Right lobe of liver (tissue), 6 donors: ENCODE results near the gene CORO7. TPM values are rescaled to one million over a fixed set of nuclear protein-coding genes. Genes with fewer than 3 reads are reported as not detected.

Experiments
- ATAC-seq, 4 donors: fragments of 200-7000 bp; cut with Tn5 transposase; one replicate each; pipeline ENCODE4 v1.9.1; 2020; ENCODE audit warnings: mild to moderate bottlenecking in 4 of 4, moderate library complexity in 4 of 4
- DNase-seq, 3 donors: peaks; one replicate each; pipeline ENCODE4 v3.0.0-alpha.2; 2020
- H3K27ac ChIP-seq, 3 donors: fragments of 200-600 bp; one replicate each; pipeline ENCODE4 v1.8.0; 2022
- H3K27me3 ChIP-seq, 2 donors: fragments of 200-600 bp; one replicate each; pipeline ENCODE4 v1.8.0; 2022
- H3K36me3 ChIP-seq, 4 donors: fragments of 200-600 bp; sonication (generic) in 1 of 4; one replicate each; pipeline versions ENCODE4 v1.5.1 to v1.8.0; 2017 to 2022; ENCODE audit warnings: control low read depth in 1 of 4
- H3K4me1 ChIP-seq, 4 donors: fragments of 200-600 bp; sonication (generic) in 1 of 4; one replicate each; pipeline versions ENCODE4 v1.5.1 to v1.8.0; 2017 to 2022; ENCODE audit warnings: control low read depth in 1 of 4
- H3K4me3 ChIP-seq, 3 donors: fragments of 200-600 bp; one replicate each; pipeline ENCODE4 v1.8.0; 2022
- H3K9me3 ChIP-seq, 4 donors: fragments of 200-600 bp; sonication (generic) in 1 of 4; one replicate each; pipeline versions ENCODE4 v1.5.1 to v1.8.0; 2017 to 2022; ENCODE audit warnings: control low read depth in 1 of 4
- CTCF ChIP-seq, 4 donors: fragments of 200-600 bp in 3 of 4; fragments of 450-650 bp in 1 of 4; IDR thresholded peaks; one replicate each; pipeline versions ENCODE4 v1.5.1 to v1.8.0; 2016 to 2022; ENCODE audit warnings: antibody characterized with exemption in 4 of 4, mild to moderate bottlenecking in 2 of 4
- POLR2A ChIP-seq: fragments of 450-650 bp; IDR thresholded peaks from one replicate; pipeline ENCODE4 v1.6.1; 2017; ENCODE audit warnings: antibody characterized with exemption, mild to moderate bottlenecking
- WGBS: methylation state at CpG from one replicate; pipeline ENCODE4 v1.1.6; 2018; ENCODE audit warnings: low coverage, low lambda C conversion rate; ENCODE audit not compliant: insufficient coverage; ENCODE audit errors: missing lambda C conversion rate; 5-methylcytosine and 5-hydroxymethylcytosine counted together
- intact Hi-C, 2 donors: fragments of 100-400 bp; cut with DNase I; formaldehyde crosslinking; loops; one replicate each; pipeline versions ENCODE4 v1.11.2 to v1.14.1; 2022
- total RNA-seq, 6 experiments: library from RNA; depleted of rRNA in 2 of 6; stranded (reverse); fragments of >200 nt in 2 of 6; fragmentation: NEBNext Ultra II Directional in 3 of 6; extraction: Animal tissue kit (Norgen Biotek cat#: 25700) in 3 of 6; gene quantifications; one replicate each; pipeline versions ENCODE4 v1.1.0 to v1.2.4, GENCODE V29; 2016 to 2023
- donor health status: DM: no; HTN: yes; CAD: no.
- donor health status: DM: no; HTN: no; CAD: no.
- donor health status: DM: no; HTN: no; CAD: no.
- donor health status: DM: no; HTN: yes; CAD: no.
- donor health status: DM: no; HTN: yes; CAD: no.

The CORO7 gene
- total RNA-seq, 6 experiments from 2014 or later: 7.8 to 22.9 (median 13.3) TPM

- no peak for ATAC-seq
- H3K4me3 ChIP-seq: no peak overlapping the region
- 93% methylated on average over 3 of the region's 26 CpGs for WGBS
- no peaks in the 10 kb centered on the region for H3K9me3 ChIP-seq
- TF ChIP-seq CTCF (IDR thresholded peaks at IDR 0.05) (no peak), POLR2A (no peak)
- H3K36me3 ChIP-seq: peaks cover 0 to 26% (median 9%) of the 10 kb centered on the region in 4 donors
- no peak for DNase-seq
- peaks cover 0 to 57% (median 15%) of the 10 kb centered on the region in 4 donors for H3K4me1 ChIP-seq
- H3K27me3 ChIP-seq: no peaks in the 10 kb centered on the region
- intact Hi-C loops: no loop called here
- H3K27ac ChIP-seq: no peak overlapping the region
Observed at GRCh38 chr16:4380119-4381063, 36.0 kb downstream of the CORO7 start.

GRCh38 chr16:4378999-4379690, 37.3 kb downstream of the CORO7 start:
- DNase-seq (no peak), ATAC-seq (no peak)
- WGBS: no CpG with 5 or more reads among the region's 21 CpGs
- intact Hi-C loops: no loop called here
- peaks cover 0 to 26% (median 9%) of the 10 kb centered on the region in 4 donors for H3K36me3 ChIP-seq
- no peak overlapping the region for H3K4me3 ChIP-seq
- peaks cover 0 to 69% (median 23%) of the 10 kb centered on the region in 4 donors for H3K4me1 ChIP-seq
- no peaks in the 10 kb centered on the region for H3K9me3 ChIP-seq
- H3K27me3 ChIP-seq: no peaks in the 10 kb centered on the region
- TF ChIP-seq CTCF (IDR thresholded peaks at IDR 0.05): no peak
- H3K27ac ChIP-seq: no peak overlapping the region

GRCh38 chr16:4378161-4378666, 38.2 kb downstream of the CORO7 start:
- H3K27ac ChIP-seq: peak overlapping the region in 1 of 3 donors; percentile 29
- DNase-seq (no peak), ATAC-seq (no peak)
- WGBS: 83% methylated on average over 8 of the region's 15 CpGs
- H3K4me3 ChIP-seq: no peak overlapping the region
- H3K9me3 ChIP-seq: no peaks in the 10 kb centered on the region
- H3K27me3 ChIP-seq: no peaks in the 10 kb centered on the region
- intact Hi-C loops: no loop called here
- peaks cover 0 to 23% (median 9%) of the 10 kb centered on the region in 4 donors for H3K36me3 ChIP-seq
- TF ChIP-seq POLR2A: no peak
- TF ChIP-seq CTCF (IDR thresholded peaks at IDR 0.05): no peak
- H3K4me1 ChIP-seq: peaks cover 0 to 78% (median 23%) of the 10 kb centered on the region in 4 donors

- Histone ChIP-seq H3K27ac (peak overlapping the region in 2 of 3 donors; percentile 29 to 91), H3K4me3 (no peak overlapping the region), H3K27me3 (no peaks in the 10 kb centered on the region), H3K36me3 (peaks cover 0 to 18% (median 9%) of the 10 kb centered on the region in 4 donors), H3K9me3 (no peaks in the 10 kb centered on the region), H3K4me1 (peaks cover 0 to 80% (median 23%) of the 10 kb centered on the region in 4 donors)
- WGBS: 60% methylated on average over 1 of the region's 12 CpGs
- TF ChIP-seq POLR2A (no peak), CTCF (IDR thresholded peaks at IDR 0.05) (no peak)
- ATAC-seq (no peak), DNase-seq (no peak)
- intact Hi-C loops: no loop called here
Observed at GRCh38 chr16:4377573-4378154, 38.7 kb downstream of the CORO7 start.
